Panc1 (cell line): Measurements from ENCODE around the gene CHCHD1. TPM values are rescaled to one million over a fixed set of nuclear protein-coding genes. Genes with fewer than 3 reads are reported as not detected.
"Not testable (repeated sequence)": the region's sequence is repeated elsewhere in the genome, so short reads cannot be mapped to it uniquely, and the experiment has no call there.

ENCODE experiments used
- ATAC-seq: fragments of 200-7000 bp; cut with Tn5 transposase; 2 replicates; pipeline ENCODE4 v1.9.1; 2020; ENCODE audit warnings: mild to moderate bottlenecking, moderate library complexity
- BruUV-seq: library from RNA; stranded (reverse); fragments of 400-500 nt; replicated peaks from 2 replicates; lab custom pipeline; 2021; lab: Mats Ljungman, UMichigan
- CTCF ChIA-PET: fragments of 300-600 bp; sonication (Branson Sonifier 250); formaldehyde crosslinking; loops from one replicate; lab custom pipeline; 2022; ENCODE audit warnings: antibody characterized with exemption; lab: Charles Lee
- POLR2A ChIA-PET: fragments of 300-600 bp; sonication (Branson Sonifier 250); formaldehyde crosslinking; loops from one replicate; lab custom pipeline; 2022; ENCODE audit warnings: antibody characterized with exemption; lab: Charles Lee
- DNase-seq: peaks from one replicate; pipeline ENCODE4 v3.0.0-alpha.2; 2010; ENCODE audit warnings: low read depth, low spot score
- H3K27ac ChIP-seq: 2 replicates; pipeline ENCODE4 v1.5.1; 2011; ENCODE audit warnings: mild to moderate bottlenecking, low read length, inconsistent platforms
- H3K27me3 ChIP-seq: fragments of 200-500 bp; sonication (Bioruptor generic); 2 replicates; pipeline ENCODE4 v1.6.0; 2014; ENCODE audit warnings: low read length, inconsistent platforms; ENCODE audit not compliant: control insufficient read depth, insufficient read depth
- H3K36me3 ChIP-seq: fragments of 200-500 bp; sonication (Bioruptor generic); 2 replicates; pipeline ENCODE4 v1.5.1; 2014; ENCODE audit warnings: inconsistent platforms, mild to moderate bottlenecking, low read length, moderate library complexity; ENCODE audit not compliant: control insufficient read depth, insufficient read depth
- H3K4me1 ChIP-seq: 2 replicates; pipeline ENCODE4 v1.5.1; 2011; ENCODE audit warnings: inconsistent platforms, mild to moderate bottlenecking, low read length, moderate library complexity; ENCODE audit not compliant: control insufficient read depth, insufficient read depth
- H3K4me3 ChIP-seq, 2 experiments: 2 replicates each; pipeline ENCODE4 v1.5.1; 2011 to 2012; ENCODE audit warnings: low read depth in 2 of 2, low read length in 2 of 2, mild to moderate bottlenecking in 2 of 2, inconsistent platforms in 1 of 2, moderate library complexity in 1 of 2
- H3K9me3 ChIP-seq: fragments of 200-500 bp; sonication (Bioruptor generic); 2 replicates; pipeline ENCODE4 v1.5.1; 2014; ENCODE audit warnings: low read depth, mild to moderate bottlenecking, inconsistent platforms, low read length, moderate library complexity; ENCODE audit not compliant: control insufficient read depth, insufficient read depth
- POLR2AphosphoS5 ChIP-seq: IDR thresholded peaks from 2 replicates; pipeline ENCODE4 v1.6.1; 2012; ENCODE audit warnings: mild to moderate bottlenecking, low read depth, low read length, moderate library complexity
- SIN3A ChIP-seq: IDR thresholded peaks from 2 replicates; pipeline ENCODE4 v1.6.1; 2012; ENCODE audit warnings: low read depth, mild to moderate bottlenecking, low read length, moderate library complexity, borderline replicate concordance; ENCODE audit not compliant: insufficient read depth
- TCF7L2 ChIP-seq: IDR thresholded peaks from 2 replicates; pipeline ENCODE4 v1.6.1; 2011; ENCODE audit warnings: mild to moderate bottlenecking, low read depth, low read length, inconsistent platforms
- in situ Hi-C: cut with HindIII; loops from 2 replicates; pipeline ENCODE4 v1.10.0; 2016; ENCODE audit warnings: low sequenced_read_pairs, low pct_unique_long_range_greater_than_20kb
- intact Hi-C: fragments of 100-400 bp; cut with micrococcal nuclease; formaldehyde crosslinking; loops from one replicate; pipeline ENCODE4 v1.10.0; 2022; ENCODE audit not compliant: unreplicated experiment
- total RNA-seq: library from RNA; stranded (reverse); gene quantifications from one replicate; pipeline ENCODE4 v1.2.1, GENCODE V29; 2021; ENCODE audit not compliant: unreplicated experiment
- TF ChIP-seq, protein P1 (sequence below): fragments of 450-650 bp; IDR thresholded peaks from 2 replicates; pipeline ENCODE4 v1.5.1; 2017; ENCODE audit warnings: mild to moderate bottlenecking
- TF ChIP-seq, protein P2 (sequence below), 2 experiments: IDR thresholded peaks; 2 replicates each; pipeline ENCODE4 v1.6.1; 2011 to 2012; ENCODE audit warnings: low read depth in 2 of 2, control low read depth in 1 of 2, low read length in 1 of 2, mild to moderate bottlenecking in 1 of 2, moderate library complexity in 1 of 2; ENCODE audit not compliant: insufficient read depth in 1 of 2

The CHCHD1 gene
- total RNA-seq, 1 experiment from 2014 or later = 41.2 TPM

DNA sequence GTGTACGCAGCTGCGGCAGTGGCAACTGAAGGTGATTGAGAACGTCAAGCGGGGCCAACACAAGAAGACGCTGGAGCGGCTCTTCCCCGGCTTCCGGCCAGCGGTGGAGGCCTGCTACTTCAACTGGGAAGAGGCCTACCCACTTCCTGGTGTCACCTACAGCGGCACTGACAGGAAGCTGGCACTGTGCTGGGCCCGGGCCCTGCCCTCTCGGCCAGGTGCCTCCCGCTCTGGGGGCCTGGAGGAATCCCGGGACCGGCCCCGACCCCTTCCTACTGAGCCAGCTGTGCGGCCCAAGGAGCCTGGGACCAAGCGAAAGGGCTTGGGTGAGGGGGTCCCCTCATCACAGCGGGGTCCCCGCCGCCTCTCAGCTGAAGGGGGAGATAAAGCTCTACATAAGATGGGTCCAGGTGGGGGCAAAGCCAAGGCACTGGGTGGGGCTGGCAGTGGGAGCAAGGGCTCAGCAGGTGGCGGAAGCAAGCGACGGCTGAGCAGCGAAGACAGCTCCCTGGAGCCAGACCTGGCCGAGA, 10.1 kb downstream of the CHCHD1 start:
- no peaks in the 10 kb centered on the region for H3K9me3 ChIP-seq
- ChIA-PET CTCF (no interaction called here), POLR2A (no interaction called here)
- no peak overlapping the region for H3K4me3 ChIP-seq
- TF ChIP-seq POLR2AphosphoS5 = no peak
- TF ChIP-seq, protein P1, sequence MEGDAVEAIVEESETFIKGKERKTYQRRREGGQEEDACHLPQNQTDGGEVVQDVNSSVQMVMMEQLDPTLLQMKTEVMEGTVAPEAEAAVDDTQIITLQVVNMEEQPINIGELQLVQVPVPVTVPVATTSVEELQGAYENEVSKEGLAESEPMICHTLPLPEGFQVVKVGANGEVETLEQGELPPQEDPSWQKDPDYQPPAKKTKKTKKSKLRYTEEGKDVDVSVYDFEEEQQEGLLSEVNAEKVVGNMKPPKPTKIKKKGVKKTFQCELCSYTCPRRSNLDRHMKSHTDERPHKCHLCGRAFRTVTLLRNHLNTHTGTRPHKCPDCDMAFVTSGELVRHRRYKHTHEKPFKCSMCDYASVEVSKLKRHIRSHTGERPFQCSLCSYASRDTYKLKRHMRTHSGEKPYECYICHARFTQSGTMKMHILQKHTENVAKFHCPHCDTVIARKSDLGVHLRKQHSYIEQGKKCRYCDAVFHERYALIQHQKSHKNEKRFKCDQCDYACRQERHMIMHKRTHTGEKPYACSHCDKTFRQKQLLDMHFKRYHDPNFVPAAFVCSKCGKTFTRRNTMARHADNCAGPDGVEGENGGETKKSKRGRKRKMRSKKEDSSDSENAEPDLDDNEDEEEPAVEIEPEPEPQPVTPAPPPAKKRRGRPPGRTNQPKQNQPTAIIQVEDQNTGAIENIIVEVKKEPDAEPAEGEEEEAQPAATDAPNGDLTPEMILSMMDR = no peak
- TF ChIP-seq, protein P2, sequence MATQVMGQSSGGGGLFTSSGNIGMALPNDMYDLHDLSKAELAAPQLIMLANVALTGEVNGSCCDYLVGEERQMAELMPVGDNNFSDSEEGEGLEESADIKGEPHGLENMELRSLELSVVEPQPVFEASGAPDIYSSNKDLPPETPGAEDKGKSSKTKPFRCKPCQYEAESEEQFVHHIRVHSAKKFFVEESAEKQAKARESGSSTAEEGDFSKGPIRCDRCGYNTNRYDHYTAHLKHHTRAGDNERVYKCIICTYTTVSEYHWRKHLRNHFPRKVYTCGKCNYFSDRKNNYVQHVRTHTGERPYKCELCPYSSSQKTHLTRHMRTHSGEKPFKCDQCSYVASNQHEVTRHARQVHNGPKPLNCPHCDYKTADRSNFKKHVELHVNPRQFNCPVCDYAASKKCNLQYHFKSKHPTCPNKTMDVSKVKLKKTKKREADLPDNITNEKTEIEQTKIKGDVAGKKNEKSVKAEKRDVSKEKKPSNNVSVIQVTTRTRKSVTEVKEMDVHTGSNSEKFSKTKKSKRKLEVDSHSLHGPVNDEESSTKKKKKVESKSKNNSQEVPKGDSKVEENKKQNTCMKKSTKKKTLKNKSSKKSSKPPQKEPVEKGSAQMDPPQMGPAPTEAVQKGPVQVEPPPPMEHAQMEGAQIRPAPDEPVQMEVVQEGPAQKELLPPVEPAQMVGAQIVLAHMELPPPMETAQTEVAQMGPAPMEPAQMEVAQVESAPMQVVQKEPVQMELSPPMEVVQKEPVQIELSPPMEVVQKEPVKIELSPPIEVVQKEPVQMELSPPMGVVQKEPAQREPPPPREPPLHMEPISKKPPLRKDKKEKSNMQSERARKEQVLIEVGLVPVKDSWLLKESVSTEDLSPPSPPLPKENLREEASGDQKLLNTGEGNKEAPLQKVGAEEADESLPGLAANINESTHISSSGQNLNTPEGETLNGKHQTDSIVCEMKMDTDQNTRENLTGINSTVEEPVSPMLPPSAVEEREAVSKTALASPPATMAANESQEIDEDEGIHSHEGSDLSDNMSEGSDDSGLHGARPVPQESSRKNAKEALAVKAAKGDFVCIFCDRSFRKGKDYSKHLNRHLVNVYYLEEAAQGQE (IDR thresholded peaks at IDR 0.05; ENCODE audit: insufficient read depth in 1 of 2, low read depth in 2 of 2, low read length in 1 of 2) = no peak
- no peak for TF ChIP-seq SIN3A
- TF ChIP-seq TCF7L2 = no peak
- peaks cover 2% of the 10 kb centered on the region; the same call in 1 of the 2 replicates for H3K4me1 ChIP-seq
- intact Hi-C loops = no loop called here
- H3K27me3 ChIP-seq = no peaks in the 10 kb centered on the region
- BruUV-seq = no TSS peak
- in situ Hi-C loops = no loop called here
- ATAC-seq (no peak), DNase-seq (no peak)
- H3K27ac ChIP-seq = no peak overlapping the region
- H3K36me3 ChIP-seq = peaks cover 14% of the 10 kb centered on the region; the same call in 1 of the 2 replicates

DNA sequence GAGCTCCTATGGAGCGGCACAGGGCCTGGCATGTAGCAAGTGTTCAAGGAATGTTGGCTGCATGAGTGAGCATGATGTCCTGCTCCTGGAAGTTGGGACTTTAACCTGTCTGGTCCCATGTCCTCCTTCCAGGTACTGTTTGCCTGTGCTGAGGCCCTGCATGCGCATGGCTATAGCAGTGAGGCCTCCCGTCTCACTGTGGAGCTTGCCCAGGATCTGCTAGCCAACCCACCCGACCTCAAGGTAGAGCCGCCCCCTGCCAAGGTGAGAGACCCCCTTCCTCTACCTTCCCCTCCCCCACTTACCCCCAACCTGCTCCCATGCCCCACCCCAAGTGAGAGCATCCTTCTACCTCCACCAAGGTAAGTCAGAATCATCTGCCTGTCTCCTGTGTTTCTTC, 11.6 kb downstream of the CHCHD1 start:
- BruUV-seq = no TSS peak
- in situ Hi-C loops (no loop called here), intact Hi-C loops (no loop called here)
- Histone ChIP-seq H3K36me3 (peaks cover 14% of the 10 kb centered on the region), H3K27ac (no peak overlapping the region), H3K4me3 (no peak overlapping the region), H3K9me3 (no peaks in the 10 kb centered on the region), H3K27me3 (no peaks in the 10 kb centered on the region), H3K4me1 (no peaks in the 10 kb centered on the region)
- POLR2A ChIA-PET = no interaction called here
- ATAC-seq (no peak), DNase-seq (no peak)
- CTCF ChIA-PET = no interaction called here
- TF ChIP-seq, protein P2 (IDR thresholded peaks at IDR 0.05; ENCODE audit: insufficient read depth in 1 of 2, low read depth in 2 of 2, low read length in 1 of 2) = no peak
- TF ChIP-seq TCF7L2 = no peak
- TF ChIP-seq SIN3A = no peak
- TF ChIP-seq, protein P1 = no peak
- no peak for TF ChIP-seq POLR2AphosphoS5

DNA sequence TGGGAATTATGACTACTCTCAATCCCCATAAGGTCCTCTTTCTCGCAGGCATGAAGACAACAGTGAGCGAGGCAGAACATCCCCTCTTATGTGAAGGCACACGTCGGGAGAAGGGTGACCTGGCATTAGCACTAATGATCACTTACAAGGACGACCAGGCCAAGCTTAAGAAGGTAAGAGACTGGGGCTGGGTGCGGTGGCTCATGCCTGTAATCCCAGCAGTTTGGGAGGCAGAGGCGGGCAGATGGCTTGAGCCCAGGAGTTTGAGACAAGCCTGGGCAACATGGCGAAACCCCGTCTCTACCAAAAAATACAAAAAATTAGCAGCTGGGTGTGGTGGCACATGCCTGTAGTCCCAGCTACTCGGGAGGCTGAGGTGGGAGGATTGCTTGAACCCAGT, 13.6 kb downstream of the CHCHD1 start:
- H3K9me3 ChIP-seq, DNase-seq, H3K27me3 ChIP-seq, ATAC-seq, POLR2A ChIA-PET, CTCF ChIA-PET, in situ Hi-C loops, H3K4me3 ChIP-seq, H3K4me1 ChIP-seq, BruUV-seq, intact Hi-C loops, H3K27ac ChIP-seq: not testable (repeated sequence)
- peaks cover 13% of the 10 kb centered on the region for H3K36me3 ChIP-seq
